H1 (cell line): Measurements from ENCODE around the gene SH3RF3. TPM values are rescaled to one million over a fixed set of nuclear protein-coding genes. Genes with fewer than 3 reads are reported as not detected.

Experiments
- BRCA1 ChIP-seq: IDR thresholded peaks from 2 replicates; pipeline ENCODE4 v1.6.1; 2012; ENCODE audit warnings: low read depth, low read length, improper control_type of control experiment
- CHD1 ChIP-seq: IDR thresholded peaks from 2 replicates; pipeline ENCODE4 v1.6.1; 2012; ENCODE audit warnings: low read depth, low read length, improper control_type of control experiment
- KDM5A ChIP-seq: fragments of 200-600 bp; IDR thresholded peaks from 2 replicates; pipeline ENCODE4 v1.7.1; 2012; ENCODE audit warnings: mild to moderate bottlenecking, low read length, inconsistent platforms, mixed read lengths
- NRF1 ChIP-seq: IDR thresholded peaks from 2 replicates; pipeline ENCODE4 v1.6.1; 2011; ENCODE audit warnings: mild to moderate bottlenecking, low read depth, low read length, improper control_type of control experiment
- RAD21 ChIP-seq, 2 experiments: IDR thresholded peaks in 1 of 2; conservative IDR thresholded peaks in 1 of 2; 2 replicates each; pipeline ENCODE4 v1.6.1; 2011; ENCODE audit warnings: low read depth in 2 of 2, low read length in 2 of 2, improper control_type of control experiment in 1 of 2, inconsistent platforms in 1 of 2, mild to moderate bottlenecking in 1 of 2, moderate library complexity in 1 of 2
- RXRA ChIP-seq: IDR thresholded peaks from 2 replicates; pipeline ENCODE4 v1.6.1; 2011; ENCODE audit warnings: low read depth, mild to moderate bottlenecking, low read length, moderate library complexity; ENCODE audit not compliant: insufficient read depth
- SIN3A ChIP-seq, 2 experiments: IDR thresholded peaks in 1 of 2; conservative IDR thresholded peaks in 1 of 2; 2 replicates each; pipeline ENCODE4 v1.6.1; 2011 to 2012; ENCODE audit warnings: low read length in 2 of 2, improper control_type of control experiment in 1 of 2, low read depth in 1 of 2, mild to moderate bottlenecking in 1 of 2
- TAF1 ChIP-seq: IDR thresholded peaks from 2 replicates; pipeline ENCODE4 v1.6.1; 2011; ENCODE audit warnings: mild to moderate bottlenecking, low read depth, low read length
- TEAD4 ChIP-seq: IDR thresholded peaks from 2 replicates; pipeline ENCODE4 v1.6.1; 2012; ENCODE audit warnings: low read depth, low read length, inconsistent platforms, mixed read lengths
- polyA plus RNA-seq, 7 experiments: library from polyadenylated mRNA; depleted of rRNA in 3 of 7; stranded (reverse) in 5 of 7; unstranded in 2 of 7; fragments of >200 nt in 5 of 7; fragments of 200-250 nt in 2 of 7; gene quantifications; 1 replicate in 5 of 7; 2 replicates in 1 of 7; 4 replicates in 1 of 7; pipeline versions ENCODE4 v1.2.1 to v1.2.3, GENCODE V29; 2011 to 2013; ENCODE audit warnings: missing spikeins in 2 of 7, mixed read lengths in 2 of 7
- total RNA-seq: library from RNA; stranded (reverse); fragmentation: NEBNext Ultra II Directional; extraction: Animal tissue kit (Norgen Biotek cat#: 25700); gene quantifications from 2 replicates; pipeline ENCODE4 v1.2.1, GENCODE V29; 2021
- TF ChIP-seq, protein P1 (sequence below): fragments of 300-600 bp; sonication (generic); IDR thresholded peaks from 2 replicates; pipeline ENCODE4 v1.7.1; 2012; ENCODE audit warnings: low read length, moderate library complexity, mild to moderate bottlenecking, inconsistent platforms; ENCODE audit not compliant: insufficient replicate concordance

Gene SH3RF3
- total and polyA plus RNA-seq, 2 of the 8 experiments (the other 6 are each of a cell fraction or from before 2014, with no cell fraction given) = 0.11 to 0.65 TPM

DNA sequence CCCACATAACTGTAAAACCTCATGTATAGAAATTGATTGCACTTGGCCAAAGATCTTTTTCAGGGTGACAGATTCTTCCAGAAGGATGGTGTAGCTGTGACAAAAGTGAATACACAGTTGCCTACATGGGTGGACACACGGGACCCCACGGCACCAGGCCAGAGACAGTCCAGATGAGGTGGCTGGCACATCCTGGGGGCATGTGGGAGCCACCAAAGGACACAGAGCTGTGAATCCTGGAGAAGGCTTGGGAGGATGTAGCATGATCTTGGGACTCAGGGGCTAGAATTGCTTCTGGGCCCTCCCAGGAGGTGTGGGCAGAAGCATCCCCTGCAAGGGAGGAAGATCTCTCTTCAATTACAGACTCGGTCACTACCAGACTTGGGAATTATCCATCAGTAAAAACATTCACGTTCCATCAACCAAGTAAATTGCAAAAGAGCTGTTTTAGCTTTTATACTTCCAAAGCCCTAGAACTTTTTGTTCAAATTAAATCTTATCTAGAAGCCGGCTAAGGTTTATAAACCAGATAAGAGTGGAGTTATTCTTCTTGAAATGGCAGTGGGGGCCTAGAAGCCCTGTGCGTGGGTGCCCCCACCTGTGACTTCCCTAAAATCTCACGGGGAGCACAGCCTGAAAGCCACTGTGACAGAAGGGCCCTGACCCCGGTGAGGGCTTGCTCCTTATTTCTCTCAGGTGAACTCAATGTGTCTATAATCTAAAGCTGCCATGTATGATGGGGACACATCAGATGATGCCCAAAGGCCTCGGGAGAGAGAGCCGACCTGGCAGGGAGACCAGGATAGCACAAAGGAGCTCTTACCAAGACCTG lies 403.1 kb downstream of the SH3RF3 start (continued):
- TF ChIP-seq, protein P1, sequence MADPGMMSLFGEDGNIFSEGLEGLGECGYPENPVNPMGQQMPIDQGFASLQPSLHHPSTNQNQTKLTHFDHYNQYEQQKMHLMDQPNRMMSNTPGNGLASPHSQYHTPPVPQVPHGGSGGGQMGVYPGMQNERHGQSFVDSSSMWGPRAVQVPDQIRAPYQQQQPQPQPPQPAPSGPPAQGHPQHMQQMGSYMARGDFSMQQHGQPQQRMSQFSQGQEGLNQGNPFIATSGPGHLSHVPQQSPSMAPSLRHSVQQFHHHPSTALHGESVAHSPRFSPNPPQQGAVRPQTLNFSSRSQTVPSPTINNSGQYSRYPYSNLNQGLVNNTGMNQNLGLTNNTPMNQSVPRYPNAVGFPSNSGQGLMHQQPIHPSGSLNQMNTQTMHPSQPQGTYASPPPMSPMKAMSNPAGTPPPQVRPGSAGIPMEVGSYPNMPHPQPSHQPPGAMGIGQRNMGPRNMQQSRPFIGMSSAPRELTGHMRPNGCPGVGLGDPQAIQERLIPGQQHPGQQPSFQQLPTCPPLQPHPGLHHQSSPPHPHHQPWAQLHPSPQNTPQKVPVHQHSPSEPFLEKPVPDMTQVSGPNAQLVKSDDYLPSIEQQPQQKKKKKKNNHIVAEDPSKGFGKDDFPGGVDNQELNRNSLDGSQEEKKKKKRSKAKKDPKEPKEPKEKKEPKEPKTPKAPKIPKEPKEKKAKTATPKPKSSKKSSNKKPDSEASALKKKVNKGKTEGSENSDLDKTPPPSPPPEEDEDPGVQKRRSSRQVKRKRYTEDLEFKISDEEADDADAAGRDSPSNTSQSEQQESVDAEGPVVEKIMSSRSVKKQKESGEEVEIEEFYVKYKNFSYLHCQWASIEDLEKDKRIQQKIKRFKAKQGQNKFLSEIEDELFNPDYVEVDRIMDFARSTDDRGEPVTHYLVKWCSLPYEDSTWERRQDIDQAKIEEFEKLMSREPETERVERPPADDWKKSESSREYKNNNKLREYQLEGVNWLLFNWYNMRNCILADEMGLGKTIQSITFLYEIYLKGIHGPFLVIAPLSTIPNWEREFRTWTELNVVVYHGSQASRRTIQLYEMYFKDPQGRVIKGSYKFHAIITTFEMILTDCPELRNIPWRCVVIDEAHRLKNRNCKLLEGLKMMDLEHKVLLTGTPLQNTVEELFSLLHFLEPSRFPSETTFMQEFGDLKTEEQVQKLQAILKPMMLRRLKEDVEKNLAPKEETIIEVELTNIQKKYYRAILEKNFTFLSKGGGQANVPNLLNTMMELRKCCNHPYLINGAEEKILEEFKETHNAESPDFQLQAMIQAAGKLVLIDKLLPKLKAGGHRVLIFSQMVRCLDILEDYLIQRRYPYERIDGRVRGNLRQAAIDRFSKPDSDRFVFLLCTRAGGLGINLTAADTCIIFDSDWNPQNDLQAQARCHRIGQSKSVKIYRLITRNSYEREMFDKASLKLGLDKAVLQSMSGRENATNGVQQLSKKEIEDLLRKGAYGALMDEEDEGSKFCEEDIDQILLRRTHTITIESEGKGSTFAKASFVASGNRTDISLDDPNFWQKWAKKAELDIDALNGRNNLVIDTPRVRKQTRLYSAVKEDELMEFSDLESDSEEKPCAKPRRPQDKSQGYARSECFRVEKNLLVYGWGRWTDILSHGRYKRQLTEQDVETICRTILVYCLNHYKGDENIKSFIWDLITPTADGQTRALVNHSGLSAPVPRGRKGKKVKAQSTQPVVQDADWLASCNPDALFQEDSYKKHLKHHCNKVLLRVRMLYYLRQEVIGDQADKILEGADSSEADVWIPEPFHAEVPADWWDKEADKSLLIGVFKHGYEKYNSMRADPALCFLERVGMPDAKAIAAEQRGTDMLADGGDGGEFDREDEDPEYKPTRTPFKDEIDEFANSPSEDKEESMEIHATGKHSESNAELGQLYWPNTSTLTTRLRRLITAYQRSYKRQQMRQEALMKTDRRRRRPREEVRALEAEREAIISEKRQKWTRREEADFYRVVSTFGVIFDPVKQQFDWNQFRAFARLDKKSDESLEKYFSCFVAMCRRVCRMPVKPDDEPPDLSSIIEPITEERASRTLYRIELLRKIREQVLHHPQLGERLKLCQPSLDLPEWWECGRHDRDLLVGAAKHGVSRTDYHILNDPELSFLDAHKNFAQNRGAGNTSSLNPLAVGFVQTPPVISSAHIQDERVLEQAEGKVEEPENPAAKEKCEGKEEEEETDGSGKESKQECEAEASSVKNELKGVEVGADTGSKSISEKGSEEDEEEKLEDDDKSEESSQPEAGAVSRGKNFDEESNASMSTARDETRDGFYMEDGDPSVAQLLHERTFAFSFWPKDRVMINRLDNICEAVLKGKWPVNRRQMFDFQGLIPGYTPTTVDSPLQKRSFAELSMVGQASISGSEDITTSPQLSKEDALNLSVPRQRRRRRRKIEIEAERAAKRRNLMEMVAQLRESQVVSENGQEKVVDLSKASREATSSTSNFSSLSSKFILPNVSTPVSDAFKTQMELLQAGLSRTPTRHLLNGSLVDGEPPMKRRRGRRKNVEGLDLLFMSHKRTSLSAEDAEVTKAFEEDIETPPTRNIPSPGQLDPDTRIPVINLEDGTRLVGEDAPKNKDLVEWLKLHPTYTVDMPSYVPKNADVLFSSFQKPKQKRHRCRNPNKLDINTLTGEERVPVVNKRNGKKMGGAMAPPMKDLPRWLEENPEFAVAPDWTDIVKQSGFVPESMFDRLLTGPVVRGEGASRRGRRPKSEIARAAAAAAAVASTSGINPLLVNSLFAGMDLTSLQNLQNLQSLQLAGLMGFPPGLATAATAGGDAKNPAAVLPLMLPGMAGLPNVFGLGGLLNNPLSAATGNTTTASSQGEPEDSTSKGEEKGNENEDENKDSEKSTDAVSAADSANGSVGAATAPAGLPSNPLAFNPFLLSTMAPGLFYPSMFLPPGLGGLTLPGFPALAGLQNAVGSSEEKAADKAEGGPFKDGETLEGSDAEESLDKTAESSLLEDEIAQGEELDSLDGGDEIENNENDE = no peak
- no peak for TF ChIP-seq RXRA
- TF ChIP-seq TAF1 = no peak
- TF ChIP-seq TEAD4 = no peak
- TF ChIP-seq KDM5A = no peak
- no peak for TF ChIP-seq RAD21 (IDR thresholded peaks at IDR 0.05 in 1 of 2, conservative IDR thresholded peaks at IDR 0.05 in 1 of 2; ENCODE audit: low read depth in 2 of 2, low read length in 2 of 2)
- no peak for TF ChIP-seq SIN3A (conservative IDR thresholded peaks at IDR 0.05 in 1 of 2, IDR thresholded peaks at IDR 0.05 in 1 of 2; ENCODE audit: low read depth in 1 of 2, low read length in 2 of 2)
- TF ChIP-seq CHD1 = no peak
- no peak for TF ChIP-seq BRCA1
- no peak for TF ChIP-seq NRF1
